HFF-Myc (cell line): Measurements from ENCODE around the gene XPNPEP2.

Experiments used
- DNase-seq: peaks from one replicate; pipeline ENCODE4 v3.0.0-alpha.2; 2011; ENCODE audit warnings: low read depth; ENCODE audit errors: extremely low read depth
- H3K4me3 ChIP-seq: replicated peaks from 2 replicates; pipeline ENCODE4 v1.5.1; 2011; ENCODE audit warnings: low read depth, mild to moderate bottlenecking, control low read depth, low read length
- TF ChIP-seq, protein P1 (sequence below): IDR thresholded peaks from 2 replicates; pipeline ENCODE4 v1.5.1; 2012; ENCODE audit warnings: mild to moderate bottlenecking, low read depth, low read length, control low read depth; ENCODE audit errors: missing control alignments

The XPNPEP2 gene

DNA sequence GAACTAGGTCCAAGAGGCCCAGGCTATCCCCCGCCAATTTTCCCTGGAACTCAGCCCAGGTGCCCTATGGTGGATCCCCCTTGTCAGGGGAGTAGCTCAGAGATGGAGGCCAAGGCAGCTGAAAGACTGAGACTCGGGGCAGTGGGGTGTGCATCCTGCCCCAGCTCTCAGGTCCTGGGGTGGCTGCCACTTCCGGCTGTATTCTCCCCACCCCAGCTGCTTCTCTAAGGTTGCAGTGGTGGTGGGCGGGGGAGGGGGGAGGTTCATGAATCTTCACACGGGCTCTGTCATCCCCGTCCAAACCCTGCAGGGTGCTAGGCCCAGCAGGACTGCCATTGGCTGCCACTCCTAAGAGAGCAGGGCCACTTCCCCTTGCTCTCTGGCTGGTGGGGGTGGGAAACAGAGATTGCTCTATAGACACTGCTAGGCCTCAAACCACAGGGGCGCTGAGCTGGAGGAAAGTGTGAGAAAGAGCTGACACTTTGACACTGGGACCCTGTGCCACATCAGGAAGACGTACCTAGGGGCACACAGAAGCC lies 42.4 kb downstream of the XPNPEP2 start:
- DNase-seq, result no peak
- TF ChIP-seq, protein P1, sequence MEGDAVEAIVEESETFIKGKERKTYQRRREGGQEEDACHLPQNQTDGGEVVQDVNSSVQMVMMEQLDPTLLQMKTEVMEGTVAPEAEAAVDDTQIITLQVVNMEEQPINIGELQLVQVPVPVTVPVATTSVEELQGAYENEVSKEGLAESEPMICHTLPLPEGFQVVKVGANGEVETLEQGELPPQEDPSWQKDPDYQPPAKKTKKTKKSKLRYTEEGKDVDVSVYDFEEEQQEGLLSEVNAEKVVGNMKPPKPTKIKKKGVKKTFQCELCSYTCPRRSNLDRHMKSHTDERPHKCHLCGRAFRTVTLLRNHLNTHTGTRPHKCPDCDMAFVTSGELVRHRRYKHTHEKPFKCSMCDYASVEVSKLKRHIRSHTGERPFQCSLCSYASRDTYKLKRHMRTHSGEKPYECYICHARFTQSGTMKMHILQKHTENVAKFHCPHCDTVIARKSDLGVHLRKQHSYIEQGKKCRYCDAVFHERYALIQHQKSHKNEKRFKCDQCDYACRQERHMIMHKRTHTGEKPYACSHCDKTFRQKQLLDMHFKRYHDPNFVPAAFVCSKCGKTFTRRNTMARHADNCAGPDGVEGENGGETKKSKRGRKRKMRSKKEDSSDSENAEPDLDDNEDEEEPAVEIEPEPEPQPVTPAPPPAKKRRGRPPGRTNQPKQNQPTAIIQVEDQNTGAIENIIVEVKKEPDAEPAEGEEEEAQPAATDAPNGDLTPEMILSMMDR, result no peak
- no peak overlapping the region for H3K4me3 ChIP-seq

- TF ChIP-seq, protein P1, result no peak
- H3K4me3 ChIP-seq, result no peak overlapping the region
- DNase-seq, result no peak
These were observed 43.1 kb downstream of the XPNPEP2 start for GRCh38 chrX:129781680-129782495.

DNA sequence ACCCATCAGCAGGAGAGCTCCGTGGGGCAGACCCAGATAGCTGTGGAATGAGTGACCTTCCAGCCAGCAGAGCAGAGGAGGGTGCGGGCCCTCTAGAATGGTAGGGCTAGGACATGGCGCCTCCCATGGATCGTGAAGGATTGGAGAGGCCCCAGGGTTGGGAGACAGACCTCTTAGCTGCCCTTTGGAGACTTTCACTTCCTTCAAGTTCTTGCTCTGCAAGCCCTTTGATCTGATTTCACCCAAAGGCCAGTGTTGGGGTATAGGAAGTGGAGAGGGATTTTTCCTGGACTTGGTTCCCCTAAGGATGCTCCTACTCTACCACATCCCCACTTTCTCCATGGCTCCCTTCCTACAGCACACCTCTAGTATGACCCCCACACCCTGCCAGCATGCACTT lies 43.9 kb downstream of the XPNPEP2 start:
- H3K4me3 ChIP-seq, result no peak overlapping the region
- no peak for DNase-seq
- TF ChIP-seq, protein P1, result no peak

DNA sequence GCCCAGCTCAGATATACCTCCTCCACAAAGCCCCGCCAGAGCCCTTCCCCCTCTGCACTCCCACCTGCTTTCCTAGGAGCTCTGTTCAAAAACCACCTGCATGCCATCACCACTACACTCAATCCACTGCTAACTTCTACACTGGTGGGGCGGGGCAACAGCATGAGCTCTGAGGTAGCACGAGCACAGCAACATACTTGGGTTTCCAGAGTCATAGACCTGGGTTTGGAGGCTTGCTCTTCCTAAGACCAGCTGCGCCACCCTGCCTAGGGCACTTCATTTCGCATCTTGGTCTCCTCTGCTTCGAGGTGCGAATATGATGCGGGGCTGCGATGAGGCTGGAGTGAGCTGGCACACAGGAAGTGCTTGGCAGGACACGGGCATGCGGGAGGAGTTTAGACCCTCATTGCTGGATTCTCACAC lies 44.5 kb downstream of the XPNPEP2 start:
- DNase-seq, result no peak
- TF ChIP-seq, protein P1, result no peak
- no peak overlapping the region for H3K4me3 ChIP-seq

DNA sequence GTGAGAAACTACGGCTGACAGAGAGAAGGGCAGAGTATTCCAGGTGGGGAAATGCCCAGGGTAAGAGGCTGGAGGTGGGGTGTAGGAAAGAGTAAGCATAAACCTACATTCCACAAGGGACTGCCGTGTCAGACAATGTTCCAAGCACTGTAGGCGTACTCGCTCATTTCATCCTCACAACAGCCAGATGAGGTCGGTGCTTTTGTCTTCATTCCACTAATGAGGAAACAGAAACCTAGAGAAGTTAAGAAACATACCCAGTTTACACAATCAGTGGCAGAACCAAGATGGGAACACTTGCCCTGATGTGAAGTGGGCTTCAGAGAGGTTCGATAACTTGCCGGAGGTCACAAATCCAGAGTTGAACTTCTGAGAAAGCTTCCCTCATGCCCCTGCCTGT lies 45.6 kb downstream of the XPNPEP2 start:
- no peak overlapping the region for H3K4me3 ChIP-seq
- TF ChIP-seq, protein P1, result no peak
- no peak for DNase-seq

DNA sequence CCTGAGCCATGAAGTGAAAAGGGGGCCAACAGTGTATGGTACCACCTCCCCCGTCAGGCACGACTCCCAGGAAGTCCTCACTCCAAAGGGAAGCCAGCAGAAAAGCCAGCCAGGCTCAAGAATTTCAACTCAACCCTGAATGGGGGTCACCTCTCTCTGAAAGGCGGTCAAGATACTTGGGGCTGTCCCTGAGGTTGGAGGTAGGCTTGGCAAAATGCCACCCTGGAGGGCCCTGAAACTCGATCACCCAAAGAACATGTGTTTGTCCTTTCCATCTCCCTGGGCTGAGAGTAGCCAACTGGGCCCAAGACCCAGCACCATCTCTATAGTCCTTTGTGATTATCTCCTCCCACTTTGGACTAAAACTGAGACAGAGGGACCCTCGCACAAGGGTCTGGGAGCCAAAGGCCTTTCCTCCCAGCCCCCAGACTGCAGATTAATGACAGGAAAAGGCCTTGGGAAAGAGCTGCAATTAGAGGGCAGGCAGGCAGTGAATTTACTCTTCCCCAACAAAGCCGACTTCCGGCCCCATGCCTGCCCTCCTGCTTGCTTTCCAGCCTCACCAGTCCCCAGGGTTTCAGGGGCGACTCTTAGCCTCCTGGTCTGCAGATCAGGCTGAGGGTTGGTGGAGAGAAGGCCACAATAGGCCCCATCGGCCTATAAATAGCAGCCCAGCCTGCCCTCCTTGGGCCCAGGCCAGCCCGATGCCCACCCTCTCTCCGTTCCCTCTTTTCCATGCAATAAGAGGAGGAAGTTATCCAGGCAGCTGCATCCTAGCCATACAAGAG lies 46.6 kb downstream of the XPNPEP2 start:
- DNase-seq, result no peak
- no peak overlapping the region for H3K4me3 ChIP-seq
- TF ChIP-seq, protein P1, result no peak
